CD4-positive, alpha-beta T cell treated with Interleukin-2 at 100 ng/mL for 4 hours (primary cell): ENCODE results near the gene EPS15.
A peak's percentile ranks its signal among the peaks of the same experiment; 100 is the strongest.

Experiments used
- DNase-seq: peaks from one replicate; pipeline ENCODE4 v3.0.0-alpha.2; 2020; ENCODE audit warnings: low spot score

EPS15 gene

DNA sequence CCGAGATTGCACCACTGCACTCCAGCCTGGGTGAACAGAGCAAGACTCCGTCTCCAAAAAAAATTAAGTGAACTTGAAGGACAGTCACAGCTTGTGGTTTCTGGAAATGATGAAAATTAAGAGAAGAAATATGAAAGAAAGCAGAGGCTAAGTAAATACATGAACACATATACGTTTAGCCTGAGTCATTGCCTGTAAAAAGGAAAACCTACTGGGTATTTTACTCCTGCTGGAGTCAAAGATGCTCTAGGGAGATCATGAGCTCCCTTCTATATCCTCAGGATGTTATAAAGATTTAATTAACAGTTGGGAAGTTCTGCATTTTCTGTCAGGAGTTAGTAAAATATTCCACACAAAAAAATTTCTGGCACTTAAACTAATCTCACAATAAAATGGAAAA, 145.2 kb downstream of the EPS15 start:
- no peak for DNase-seq

DNA sequence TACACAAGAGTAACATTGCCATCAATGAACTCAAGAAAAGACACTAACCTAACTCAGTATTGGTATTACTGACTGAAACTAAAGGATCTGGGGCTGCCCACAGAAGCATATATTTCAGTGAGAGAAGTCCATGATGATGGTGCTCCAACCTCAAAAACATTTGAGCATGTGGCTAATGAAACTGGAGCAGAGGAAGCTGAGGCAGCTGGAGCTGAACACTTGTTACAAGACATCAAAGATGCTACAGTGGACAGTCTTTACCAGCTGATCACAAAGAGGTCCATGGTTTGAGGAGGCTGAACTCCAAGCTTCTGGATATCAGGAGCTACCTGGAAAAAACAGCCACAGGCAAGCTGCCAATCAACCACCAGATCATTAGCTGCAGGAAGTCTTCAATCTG, 146.5 kb downstream of the EPS15 start:
- no peak for DNase-seq

- DNase-seq, result no peak
Measured at GRCh38 chr1:51369171-51369570, 149.9 kb downstream of the EPS15 start.

DNA sequence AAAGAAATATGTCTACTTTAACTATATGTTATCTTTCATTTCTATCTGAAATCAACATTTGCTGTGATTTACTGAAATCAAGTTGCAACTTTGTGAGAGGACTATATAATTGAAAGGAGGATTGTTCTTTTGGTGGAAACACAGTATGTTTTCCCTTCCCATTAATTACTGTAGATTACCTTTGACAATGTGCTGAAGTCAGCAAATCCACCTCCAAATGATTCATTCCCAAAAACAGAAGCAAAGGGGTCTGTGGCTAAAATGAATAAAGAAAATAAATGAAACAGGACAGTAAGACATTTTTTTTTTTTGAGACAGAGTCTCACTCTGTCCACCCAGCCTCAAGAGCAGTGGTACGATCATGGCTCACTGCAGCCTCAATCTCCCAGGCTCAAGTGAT, 153.3 kb downstream of the EPS15 start:
- no peak for DNase-seq

GRCh38 chr1:51359879-51360278, 159.2 kb downstream of the EPS15 start:
- DNase-seq, result no peak

- no peak for DNase-seq
Measured at GRCh38 chr1:51355382-51355781, 163.7 kb downstream of the EPS15 start.

- DNase-seq, result no peak
Measured at GRCh38 chr1:51354416-51354815, 164.7 kb downstream of the EPS15 start.

- DNase-seq, result no peak
Measured at GRCh38 chr1:51351907-51352306, 167.2 kb downstream of the EPS15 start.

- DNase-seq, result no peak
Measured at GRCh38 chr1:51349862-51350261, 169.2 kb downstream of the EPS15 start.

- DNase-seq, result no peak
Measured at GRCh38 chr1:51348147-51348527, 170.9 kb downstream of the EPS15 start.

DNA sequence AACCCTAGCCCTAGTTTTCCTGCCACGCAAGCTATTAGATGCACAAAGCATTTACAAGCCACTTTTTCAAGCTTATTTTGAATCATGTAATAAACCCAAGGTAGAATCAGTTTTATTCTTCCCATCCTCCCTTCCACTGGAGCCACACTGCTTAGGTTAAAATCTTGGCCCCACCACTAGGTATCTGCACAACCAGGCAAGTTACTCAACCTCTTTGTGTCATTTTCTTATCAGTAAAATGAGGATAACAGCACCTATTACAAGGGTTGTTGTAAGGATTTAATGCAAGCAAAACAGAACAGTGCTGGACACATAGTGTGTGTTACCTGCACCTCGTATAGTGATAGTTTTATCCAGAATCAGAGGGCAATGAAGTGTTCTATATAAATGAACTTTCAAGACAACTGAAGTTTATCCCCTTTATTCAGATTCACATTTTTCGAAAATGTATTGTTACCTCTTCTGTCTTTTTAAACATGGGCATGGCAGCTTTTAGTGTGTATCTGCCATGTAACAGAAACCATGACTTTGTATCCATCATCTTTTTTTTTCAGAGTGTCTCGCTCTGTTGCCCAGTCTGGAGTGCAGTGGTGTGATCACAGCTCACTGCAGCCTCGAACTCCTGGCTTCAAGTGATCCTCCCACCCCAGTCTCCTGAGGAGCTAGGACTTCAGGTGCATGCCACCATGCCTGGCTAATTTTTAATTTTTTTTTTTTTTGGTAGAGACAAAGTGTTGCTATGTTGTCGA, 171.5 kb downstream of the EPS15 start:
- peak; percentile 0 for DNase-seq

DNA sequence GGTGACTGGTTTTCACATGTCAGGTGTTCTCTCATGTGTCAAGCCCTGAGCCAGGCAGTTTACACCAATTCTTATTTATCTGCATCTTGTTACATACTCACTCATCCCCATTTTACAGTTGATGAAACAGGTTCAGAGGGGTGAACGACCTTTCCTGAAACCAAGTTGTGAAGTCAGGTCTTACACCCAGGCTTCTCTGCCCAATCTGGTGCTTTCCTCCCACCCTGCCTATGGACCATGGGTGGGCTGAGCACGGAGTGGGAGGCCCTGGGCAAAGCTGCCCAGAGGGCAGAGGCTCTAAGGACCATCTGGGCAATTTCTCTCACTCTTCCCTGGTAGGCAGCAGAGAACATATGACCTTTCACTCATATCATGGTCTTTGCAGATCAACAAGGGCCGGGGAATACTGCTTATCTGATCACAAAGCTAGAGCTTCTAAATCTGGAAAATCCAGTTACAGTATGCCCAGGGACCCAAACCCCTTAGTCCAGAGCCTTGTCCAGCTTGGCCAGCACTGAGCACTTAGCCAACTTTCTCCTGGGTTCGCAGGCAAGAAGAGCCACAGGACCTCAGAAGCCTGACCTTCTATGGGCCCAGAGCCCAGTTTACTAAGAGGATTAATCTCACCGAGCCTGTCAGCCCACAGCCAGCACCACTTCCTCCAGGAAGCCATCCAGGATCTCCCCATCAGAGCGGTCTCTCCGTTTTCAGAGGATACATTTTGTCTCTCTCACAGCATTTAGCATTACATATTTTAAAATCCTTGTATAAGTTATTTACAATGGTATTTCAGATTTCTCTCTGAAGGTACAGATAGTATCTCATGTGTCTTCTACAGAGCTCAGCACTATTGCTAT, 172.8 kb downstream of the EPS15 start:
- no peak for DNase-seq

DNA sequence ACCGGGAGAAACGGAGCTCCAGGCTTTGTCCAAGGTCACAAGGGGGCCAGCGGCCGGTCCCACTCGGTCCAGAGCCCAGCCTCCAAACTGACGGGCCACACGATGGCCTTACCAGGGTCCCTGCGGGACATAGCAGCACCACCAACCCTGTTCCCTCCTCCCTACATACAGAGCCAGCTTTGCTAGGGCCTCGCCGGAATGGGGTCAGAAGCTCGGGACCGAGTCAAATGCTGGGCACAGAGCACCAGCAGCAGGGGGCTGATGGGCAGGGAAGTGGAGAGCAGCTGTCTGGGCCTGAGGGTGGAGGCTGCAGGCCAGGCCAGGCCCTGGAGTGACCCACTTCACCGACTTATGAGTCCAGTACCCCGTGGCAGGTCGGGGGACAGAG, 173.8 kb downstream of the EPS15 start:
- no peak for DNase-seq

DNA sequence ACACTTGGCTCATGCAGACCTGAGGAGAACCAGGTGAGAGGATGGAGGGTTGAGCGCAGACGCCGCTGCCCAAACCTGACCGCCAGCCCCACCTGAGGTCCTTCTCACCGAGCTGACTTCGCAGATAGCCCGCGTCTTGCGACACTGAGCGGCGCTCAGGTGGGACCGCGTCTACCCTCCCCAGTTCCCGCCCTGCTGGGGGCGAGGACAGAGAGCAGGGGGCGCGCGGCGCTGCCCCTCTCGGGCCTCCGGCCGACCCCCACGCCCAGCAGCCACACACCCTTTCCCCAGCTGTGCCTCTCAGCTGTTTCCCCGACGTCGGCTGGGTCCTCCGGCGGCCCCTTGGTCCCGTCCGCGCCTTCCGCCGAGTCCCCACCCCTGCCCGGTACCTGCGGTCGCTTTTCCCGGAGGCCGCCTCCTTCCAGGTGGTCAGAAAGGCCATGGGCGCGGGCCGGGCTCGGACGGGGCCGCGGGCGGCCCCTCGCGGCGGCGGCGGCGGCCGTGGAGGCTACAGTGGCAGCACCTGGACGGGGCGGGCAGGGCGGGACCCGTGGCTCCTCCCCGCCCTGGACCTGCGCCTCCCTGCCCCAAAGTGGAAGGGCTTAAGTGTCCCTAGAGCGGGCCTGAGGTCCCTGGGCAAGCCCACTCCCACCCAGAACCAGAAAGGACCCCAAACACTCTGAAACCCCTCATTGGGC, 174.3 kb downstream of the EPS15 start:
- DNase-seq, result no peak

DNA sequence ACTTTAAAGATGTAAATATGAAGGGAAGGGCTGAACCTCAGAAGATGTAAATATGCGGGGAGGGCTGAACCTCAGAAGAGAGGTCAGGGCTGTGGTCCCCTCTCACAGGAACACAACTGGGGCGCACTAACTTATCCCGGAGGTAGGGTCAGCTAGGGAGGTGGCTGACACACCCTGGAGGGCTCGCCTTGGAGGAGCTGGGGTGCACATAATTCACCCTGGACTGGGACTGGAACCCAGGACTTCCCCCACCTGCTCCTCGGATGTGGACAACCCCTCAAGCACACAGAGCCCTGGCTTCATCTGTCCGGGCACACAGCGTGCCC, 174.8 kb downstream of the EPS15 start:
- no peak for DNase-seq

DNA sequence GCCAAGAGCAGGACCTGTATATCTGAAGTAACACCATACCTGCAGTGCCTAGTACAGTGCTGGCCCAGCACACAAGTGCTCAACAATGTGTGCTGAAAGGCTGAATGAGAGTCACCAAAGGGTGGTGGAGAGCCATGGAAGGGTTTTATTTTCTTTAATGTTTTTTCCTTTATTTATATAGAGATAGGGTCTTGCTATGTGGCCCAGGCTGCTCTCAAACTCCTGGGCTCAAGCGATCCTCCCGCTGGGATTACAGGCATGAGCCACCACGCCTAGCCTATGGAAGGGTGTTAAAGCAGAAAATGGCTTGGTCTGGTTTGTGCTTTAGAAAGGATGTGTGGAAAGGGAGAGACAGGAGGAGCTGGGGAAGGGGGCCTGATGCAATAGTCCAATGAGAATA, 175.4 kb downstream of the EPS15 start:
- no peak for DNase-seq

GRCh38 chr1:51342591-51343206, 176.4 kb downstream of the EPS15 start:
- DNase-seq, result no peak

- no peak for DNase-seq
Measured at GRCh38 chr1:51341876-51342496, 177.1 kb downstream of the EPS15 start.

DNA sequence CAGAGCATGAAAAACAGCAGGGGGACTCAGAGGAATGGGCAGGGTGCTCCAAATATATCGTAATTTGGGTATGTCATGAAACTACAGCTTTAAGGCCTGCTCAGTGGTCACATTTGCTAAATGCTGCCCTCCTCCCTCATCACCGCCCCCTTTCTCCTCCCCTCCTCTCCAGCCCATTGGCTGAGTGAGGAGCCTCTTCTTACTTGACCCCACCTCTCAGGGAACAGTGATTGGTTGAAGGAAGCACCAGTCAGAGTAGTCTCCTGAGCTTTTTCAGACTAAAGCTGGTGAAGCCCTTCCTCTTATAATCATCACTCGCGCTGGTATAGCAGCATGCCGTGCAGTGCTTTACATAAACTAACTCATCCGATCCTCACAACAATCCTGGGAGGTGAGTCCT, 178.7 kb downstream of the EPS15 start:
- no peak for DNase-seq

- no peak for DNase-seq
Measured at GRCh38 chr1:51336711-51337110, 182.4 kb downstream of the EPS15 start.

- no peak for DNase-seq
Measured at GRCh38 chr1:51336004-51336403, 183.1 kb downstream of the EPS15 start.
